Vagina (tissue), 2 donors: Measurements from ENCODE around the gene ZMAT5.

ENCODE experiments used
- CTCF ChIP-seq, 3 experiments: fragments of 450-650 bp in 2 of 3; fragments of 200-600 bp in 1 of 3; sonication (generic) in 1 of 3; IDR thresholded peaks; one replicate each; pipeline ENCODE4 v1.5.1; 2017 to 2019; ENCODE audit warnings: antibody characterized with exemption in 3 of 3, mild to moderate bottlenecking in 2 of 3, moderate library complexity in 2 of 3
- POLR2A ChIP-seq, 2 donors: fragments of 450-650 bp; IDR thresholded peaks; one replicate each; pipeline ENCODE4 v1.6.1; 2017; ENCODE audit warnings: antibody characterized with exemption in 2 of 2, mild to moderate bottlenecking in 2 of 2, moderate library complexity in 2 of 2
- POLR2AphosphoS5 ChIP-seq, 2 donors: sonication (generic); formaldehyde crosslinking; IDR thresholded peaks; one replicate each; pipeline ENCODE4 v1.9.0; 2017; ENCODE audit warnings: antibody characterized with exemption in 2 of 2, mild to moderate bottlenecking in 2 of 2, low read depth in 1 of 2; ENCODE audit not compliant: insufficient read depth in 1 of 2

GRCh38 chr22:29813563-29813962 lies 46.8 kb upstream of the ZMAT5 start:
- TF ChIP-seq CTCF (IDR thresholded peaks at IDR 0.05) (no peak), POLR2AphosphoS5 (IDR thresholded peaks at IDR 0.05; ENCODE audit: insufficient read depth in 1 of 2, low read depth in 1 of 2) (no peak), POLR2A (IDR thresholded peaks at IDR 0.05) (no peak)
